Activated CD8-positive, alpha-beta memory T cell treated with anti-CD3 and anti-CD28 coated beads, Interleukin-2, amount 50 U/mL, for 24 hours (primary cell): ENCODE data around the gene MVB12B.

ENCODE experiments used
- DNase-seq: peaks from one replicate; pipeline ENCODE4 v3.0.0-alpha.2; 2020; ENCODE audit errors: extremely low read depth

Gene MVB12B

DNA sequence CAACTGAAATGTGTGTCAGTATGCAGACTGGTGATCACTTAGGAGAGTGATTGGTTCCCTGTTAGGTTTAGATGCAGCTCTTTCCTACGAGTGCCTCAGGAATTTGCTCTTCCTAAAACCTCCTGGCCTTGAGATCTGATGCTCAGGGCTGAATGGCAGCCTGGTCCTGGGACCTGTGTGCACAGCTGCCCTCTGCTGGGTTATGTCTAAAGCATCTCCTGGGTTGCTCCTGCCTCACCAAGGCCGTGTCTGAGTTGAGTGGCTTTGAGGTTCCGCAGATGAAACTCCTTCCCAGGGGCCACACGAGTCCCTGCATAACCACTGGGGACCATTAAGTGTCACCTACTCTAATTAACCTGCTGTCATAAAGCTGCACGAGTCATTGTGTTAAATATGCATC, 59.5 kb downstream of the MVB12B start:
- no peak for DNase-seq

DNA sequence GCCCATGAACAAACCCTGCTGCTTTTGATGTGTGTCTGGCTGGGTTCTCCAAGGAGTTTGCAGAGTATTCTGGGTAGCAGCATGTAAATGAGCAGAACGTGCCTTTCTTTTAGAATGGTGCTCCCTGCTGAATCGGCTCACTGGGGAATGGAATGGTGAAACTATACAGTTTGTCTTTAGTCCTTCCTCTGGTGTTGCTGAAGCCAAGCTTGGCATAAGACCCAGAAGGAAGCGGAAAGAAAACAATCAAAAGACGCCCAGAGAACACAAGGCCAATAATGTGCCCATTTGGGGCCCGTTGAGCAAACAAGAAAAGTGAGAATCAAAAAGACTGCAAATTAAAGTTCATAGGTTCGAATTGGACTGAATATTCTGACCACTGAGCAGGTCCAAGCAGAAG, 60.1 kb downstream of the MVB12B start:
- no peak for DNase-seq

DNA sequence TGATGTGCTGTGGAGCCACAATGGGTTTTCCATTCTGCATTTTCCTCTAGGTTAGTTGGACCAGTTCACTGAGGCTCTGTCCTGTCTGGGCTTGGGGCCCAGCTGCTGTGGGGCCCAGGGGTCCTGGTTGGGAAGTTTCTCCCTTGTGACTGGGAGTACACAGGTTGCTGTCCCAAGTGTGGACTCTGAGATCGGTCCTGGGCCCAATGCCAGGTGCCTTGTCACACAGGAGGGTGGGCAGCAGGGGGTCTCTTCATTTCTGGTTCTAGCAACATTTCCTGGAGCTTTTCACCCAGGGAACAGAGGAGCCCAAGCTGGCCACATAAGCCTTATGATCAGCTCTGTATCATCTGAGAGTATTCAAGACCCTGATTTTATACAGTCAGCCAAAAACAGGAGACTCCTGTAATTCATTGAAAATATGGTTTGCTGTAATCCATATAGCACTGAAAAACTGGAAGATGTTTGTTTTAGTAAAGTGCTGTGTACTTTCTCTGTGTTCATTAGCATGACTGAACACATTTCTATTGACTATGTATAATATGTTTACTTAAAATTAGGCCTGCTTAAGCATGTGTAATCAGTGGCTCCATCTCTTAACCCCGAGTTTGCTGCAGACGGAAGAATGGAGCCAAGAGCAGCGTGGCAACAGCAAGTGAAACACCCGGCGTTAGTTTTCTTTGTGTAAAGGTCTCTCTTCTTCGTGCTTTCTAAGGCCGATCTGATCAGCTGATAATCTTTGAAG, 62.5 kb downstream of the MVB12B start:
- DNase-seq: no peak

- DNase-seq: no peak
Observed at GRCh38 chr9:126389992-126390391, 63.4 kb downstream of the MVB12B start.

DNA sequence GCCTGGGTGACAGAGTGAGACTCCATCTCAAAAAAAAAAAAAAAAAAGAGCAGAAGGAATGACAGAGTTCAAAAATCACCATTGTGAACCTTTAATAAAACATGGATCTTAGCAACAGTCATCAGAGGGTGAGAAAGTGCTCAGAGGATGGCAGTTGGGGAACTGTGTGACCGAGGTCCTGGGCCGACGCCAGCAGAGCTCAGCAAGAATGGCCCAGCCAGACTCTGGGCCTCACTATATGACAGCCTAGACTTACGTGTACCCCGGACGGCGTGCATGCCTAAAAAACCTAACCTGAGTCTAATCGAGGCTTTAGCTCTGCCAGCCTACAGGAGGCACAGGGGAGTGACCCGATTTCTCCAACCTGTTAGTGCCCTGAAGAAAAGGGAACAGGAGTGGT, 64.3 kb downstream of the MVB12B start:
- DNase-seq: no peak

GRCh38 chr9:126391713-126392661, 65.4 kb downstream of the MVB12B start:
- DNase-seq: no peak

GRCh38 chr9:126392662-126393371, 66.2 kb downstream of the MVB12B start:
- DNase-seq: no peak

DNA sequence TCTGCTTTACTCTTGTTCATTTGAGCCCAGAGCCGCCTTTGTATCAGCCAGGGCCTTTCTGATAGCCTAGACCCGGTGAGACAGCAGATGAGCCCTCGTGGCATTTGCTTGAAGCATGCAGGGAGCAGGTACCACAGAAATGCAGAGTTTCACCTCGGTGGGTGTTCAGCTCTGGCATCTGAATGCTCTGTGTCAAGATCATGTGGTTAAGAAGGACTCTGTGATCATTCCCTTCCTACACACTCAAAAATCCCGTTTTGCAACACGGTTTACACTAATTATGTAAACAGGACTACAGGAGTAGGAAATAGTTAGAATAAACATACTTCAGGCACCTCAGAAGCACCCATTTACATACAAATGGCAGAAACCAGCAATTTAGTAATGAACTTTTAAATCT, 67.2 kb downstream of the MVB12B start:
- DNase-seq: no peak

- no peak for DNase-seq
Observed at GRCh38 chr9:126394802-126395201, 68.2 kb downstream of the MVB12B start.

GRCh38 chr9:126395439-126396212, 69.0 kb downstream of the MVB12B start:
- DNase-seq: no peak

- DNase-seq: peak; percentile 51
Observed at GRCh38 chr9:126397056-126397455, 70.4 kb downstream of the MVB12B start.

DNA sequence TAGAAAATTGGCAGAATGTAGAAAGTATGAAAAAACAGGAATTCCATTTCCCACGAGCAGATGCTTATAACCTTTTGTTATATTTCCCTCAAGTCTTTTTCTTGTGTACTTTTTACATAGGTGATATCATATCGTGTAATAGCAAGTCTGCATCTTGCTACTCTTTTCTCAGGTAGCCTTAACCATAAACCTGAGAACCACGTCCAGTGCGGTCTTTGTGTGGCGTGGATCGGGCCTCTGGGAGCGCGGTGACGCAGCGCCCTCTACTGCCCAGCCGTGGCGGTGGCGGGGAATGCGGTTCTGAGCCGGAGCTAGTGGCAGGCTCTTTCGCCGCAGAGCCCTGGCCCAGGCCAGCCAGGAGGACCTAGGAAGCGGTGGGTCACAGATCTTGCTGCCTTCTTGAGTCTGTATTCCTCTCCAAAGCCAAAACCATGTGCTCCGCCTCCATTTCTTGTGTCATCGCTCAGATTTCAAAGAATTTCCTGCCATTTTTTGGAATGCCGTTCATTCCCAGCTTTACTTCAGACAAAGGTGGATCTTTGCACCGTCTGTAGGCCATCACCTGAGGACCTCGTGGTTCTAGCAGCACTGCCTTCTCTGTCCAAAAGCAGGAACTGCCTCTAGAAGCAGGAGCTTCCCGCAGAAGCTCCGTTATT, 71.9 kb downstream of the MVB12B start:
- peak; percentile 31 for DNase-seq

GRCh38 chr9:126399251-126399650, 72.6 kb downstream of the MVB12B start:
- no peak for DNase-seq

DNA sequence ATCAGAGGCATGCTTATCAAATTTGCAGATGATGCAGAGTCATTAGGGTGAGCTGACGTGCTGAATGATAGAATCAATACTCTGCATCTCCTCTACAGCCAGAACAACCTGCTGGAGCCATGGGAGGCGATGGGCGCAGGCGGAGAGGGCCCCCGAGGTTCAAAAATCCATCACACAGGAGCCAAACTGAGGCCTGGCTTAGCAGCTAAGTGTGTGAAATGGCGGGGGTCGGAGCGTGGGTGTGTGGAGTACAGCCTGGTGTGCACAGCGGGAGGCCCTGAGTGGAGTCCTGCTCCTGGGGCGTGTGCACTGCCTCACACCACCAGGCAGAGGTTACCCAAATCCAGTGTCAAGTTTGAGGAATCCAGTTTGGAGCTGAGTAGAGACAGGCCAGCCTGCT, 73.2 kb downstream of the MVB12B start:
- no peak for DNase-seq

- DNase-seq: no peak
Observed at GRCh38 chr9:126400571-126400970, 73.9 kb downstream of the MVB12B start.

DNA sequence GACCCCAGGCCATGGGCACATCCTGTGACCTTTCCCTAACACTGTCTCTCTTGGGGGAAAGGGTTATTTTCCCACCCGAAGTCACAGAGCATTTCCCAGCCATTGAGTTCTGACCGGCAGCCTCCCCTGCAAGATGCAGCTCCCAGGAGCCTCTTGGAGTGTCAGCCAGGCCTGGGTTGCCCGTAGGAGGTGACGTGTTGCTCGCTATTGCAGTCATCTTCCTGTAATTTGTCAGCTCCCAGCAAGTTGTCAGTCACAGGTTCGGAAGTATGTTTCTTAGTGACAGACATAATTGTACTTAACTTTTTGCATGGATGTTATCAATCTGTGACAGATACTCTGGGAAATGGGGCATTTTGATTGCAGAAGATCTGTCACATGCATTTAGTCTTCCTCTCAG, 74.5 kb downstream of the MVB12B start:
- DNase-seq: no peak

- DNase-seq: no peak
Observed at GRCh38 chr9:126401581-126401980, 75.0 kb downstream of the MVB12B start.

DNA sequence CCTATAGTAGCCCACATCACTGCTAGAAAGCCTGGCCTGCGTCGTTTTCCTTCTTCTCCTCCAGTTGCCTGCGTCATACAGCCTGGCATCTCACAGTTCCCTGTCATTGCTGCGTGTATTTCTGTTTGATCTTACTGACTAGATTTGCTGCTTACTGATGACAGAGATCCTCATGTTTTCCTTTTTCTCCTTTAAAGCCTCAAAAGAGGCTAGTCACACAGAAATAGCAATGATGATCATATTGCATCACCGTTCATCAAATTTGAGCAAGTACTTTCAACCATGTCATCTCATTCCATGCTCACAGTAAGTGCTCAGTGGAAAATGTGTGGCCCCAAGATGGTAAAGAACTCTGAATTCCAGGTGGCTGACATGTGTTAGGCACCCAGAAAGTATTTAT, 76.8 kb downstream of the MVB12B start:
- DNase-seq: no peak

- DNase-seq: no peak
Observed at GRCh38 chr9:126404459-126404858, 77.8 kb downstream of the MVB12B start.

GRCh38 chr9:126406075-126406667, 79.5 kb downstream of the MVB12B start:
- DNase-seq: no peak
